ENCODE measurements around the gene COBLL1.

The COBLL1 gene

DNA sequence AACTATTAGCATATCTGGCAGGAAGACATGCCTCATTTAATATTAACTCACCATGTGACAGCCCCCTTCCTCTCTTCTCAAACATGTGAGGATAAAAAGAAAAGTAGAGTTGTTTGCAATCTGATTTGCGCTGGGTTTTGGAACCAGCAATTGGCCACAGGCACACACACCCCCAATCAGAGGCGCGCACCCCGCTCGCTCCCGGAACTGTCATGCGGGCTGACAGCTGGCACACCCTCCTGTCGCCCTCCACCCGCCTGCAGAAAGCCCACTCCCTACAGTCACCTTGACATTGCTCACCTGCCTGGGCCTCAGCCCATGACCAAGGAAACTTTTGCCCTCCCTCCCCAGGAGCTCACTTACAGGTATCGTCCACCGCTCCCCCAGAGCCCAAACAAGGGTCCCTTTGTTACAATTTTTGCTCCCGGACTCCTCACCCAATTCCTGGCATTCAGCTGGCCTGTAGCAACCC, 1.1 kb downstream of the COBLL1 start:
- DNase-seq (ENCODE audit: extremely low read depth, low read depth), result no peak
- TF ChIP-seq, protein P1, sequence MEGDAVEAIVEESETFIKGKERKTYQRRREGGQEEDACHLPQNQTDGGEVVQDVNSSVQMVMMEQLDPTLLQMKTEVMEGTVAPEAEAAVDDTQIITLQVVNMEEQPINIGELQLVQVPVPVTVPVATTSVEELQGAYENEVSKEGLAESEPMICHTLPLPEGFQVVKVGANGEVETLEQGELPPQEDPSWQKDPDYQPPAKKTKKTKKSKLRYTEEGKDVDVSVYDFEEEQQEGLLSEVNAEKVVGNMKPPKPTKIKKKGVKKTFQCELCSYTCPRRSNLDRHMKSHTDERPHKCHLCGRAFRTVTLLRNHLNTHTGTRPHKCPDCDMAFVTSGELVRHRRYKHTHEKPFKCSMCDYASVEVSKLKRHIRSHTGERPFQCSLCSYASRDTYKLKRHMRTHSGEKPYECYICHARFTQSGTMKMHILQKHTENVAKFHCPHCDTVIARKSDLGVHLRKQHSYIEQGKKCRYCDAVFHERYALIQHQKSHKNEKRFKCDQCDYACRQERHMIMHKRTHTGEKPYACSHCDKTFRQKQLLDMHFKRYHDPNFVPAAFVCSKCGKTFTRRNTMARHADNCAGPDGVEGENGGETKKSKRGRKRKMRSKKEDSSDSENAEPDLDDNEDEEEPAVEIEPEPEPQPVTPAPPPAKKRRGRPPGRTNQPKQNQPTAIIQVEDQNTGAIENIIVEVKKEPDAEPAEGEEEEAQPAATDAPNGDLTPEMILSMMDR (IDR thresholded peaks at IDR 0.05; ENCODE audit: low read depth, low read length), result no peak

DNA sequence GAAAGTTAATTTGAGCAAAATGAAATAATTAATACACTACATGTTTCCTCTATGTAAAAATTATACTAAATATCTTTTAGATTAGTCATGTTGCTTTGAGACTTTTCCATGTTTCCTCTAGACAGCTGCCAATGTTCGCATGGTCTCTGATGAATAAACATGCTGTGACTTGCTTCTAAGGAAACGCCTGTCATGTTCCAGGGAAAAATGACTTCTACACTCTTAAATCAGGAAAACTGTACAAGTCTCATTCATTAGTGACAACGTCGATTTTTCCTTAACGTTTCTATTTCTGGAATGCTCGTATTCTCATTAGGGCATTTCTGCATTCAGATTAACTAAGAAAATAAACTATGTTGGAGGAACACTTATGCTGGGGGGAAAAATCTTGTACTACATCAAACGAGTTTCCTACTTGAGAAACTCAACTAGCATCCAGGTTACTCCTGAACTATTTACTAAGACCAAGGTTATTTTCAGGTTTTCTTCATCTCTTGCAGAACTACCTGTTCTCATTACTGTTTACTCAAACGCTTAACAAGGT, 1.6 kb downstream of the COBLL1 start:
- TF ChIP-seq, protein P1 (IDR thresholded peaks at IDR 0.05; ENCODE audit: low read depth, low read length), result no peak
- no peak for DNase-seq (ENCODE audit: extremely low read depth, low read depth)

- DNase-seq (ENCODE audit: extremely low read depth, low read depth), result no peak
- TF ChIP-seq, protein P1 (IDR thresholded peaks at IDR 0.05; ENCODE audit: low read depth, low read length), result no peak
Measured at GRCh38 chr2:164837807-164838206, 3.8 kb downstream of the COBLL1 start.

DNA sequence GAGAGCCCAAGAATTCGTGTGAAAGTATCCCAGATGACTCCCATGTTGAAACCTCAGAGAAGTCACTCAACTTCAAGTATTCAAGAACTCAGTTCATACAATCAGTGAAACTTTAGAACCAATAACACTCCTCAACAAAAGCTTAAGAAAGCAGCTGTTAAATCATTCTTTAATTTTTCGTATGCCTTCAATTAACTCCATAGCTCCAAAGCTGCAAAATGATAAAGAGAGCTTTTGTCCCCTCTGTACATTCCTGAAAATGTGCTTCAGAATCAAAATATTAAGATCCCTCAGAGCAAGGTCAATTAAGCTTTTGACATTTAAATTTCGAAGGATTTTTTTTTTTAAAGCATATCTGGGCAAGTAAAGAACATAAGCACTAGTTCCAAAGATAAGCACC, 4.7 kb downstream of the COBLL1 start:
- no peak for DNase-seq (ENCODE audit: extremely low read depth, low read depth)
- TF ChIP-seq, protein P1 (IDR thresholded peaks at IDR 0.05; ENCODE audit: low read depth, low read length), result no peak

DNA sequence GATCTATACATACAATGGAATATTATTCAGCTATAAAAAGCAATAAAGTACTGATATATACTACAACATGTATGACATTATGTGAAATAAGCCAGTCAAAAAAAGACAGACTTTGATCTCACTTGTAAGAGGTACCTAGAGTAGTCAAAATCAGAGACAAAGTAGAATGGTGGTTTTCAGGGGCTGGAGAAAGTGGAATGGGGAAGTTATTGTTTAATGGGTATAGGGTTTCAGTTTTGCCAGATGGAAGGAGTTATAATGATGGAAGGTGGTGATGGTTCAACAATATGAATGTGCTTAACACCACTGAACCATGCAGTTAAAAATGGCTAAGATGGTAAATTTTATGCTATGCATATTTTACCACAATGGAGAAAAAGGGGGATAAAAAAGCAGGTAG, 6.3 kb downstream of the COBLL1 start:
- TF ChIP-seq, protein P1 (IDR thresholded peaks at IDR 0.05; ENCODE audit: low read depth, low read length), result no peak
- no peak for DNase-seq (ENCODE audit: extremely low read depth, low read depth)

DNA sequence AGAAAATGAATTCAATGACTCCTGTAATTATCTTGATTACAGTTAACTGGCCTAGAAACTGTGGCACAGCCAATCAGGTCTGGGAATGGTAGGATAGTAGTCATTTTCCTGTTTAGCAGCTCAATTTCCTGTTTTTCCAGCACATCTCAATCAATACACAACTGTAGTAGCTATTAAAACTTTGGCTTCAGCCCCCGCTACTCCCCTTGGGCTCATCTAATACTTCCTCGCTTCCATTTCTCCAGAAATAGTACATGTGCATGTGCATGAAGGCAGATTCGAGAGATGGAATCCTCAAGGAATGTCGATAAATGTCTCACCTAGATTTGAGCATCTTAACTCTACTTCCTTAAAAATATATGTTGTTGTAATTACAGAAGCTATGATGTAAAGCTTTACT, 9.7 kb downstream of the COBLL1 start:
- TF ChIP-seq, protein P1 (IDR thresholded peaks at IDR 0.05; ENCODE audit: low read depth, low read length), result no peak
- no peak for DNase-seq (ENCODE audit: extremely low read depth, low read depth)

DNA sequence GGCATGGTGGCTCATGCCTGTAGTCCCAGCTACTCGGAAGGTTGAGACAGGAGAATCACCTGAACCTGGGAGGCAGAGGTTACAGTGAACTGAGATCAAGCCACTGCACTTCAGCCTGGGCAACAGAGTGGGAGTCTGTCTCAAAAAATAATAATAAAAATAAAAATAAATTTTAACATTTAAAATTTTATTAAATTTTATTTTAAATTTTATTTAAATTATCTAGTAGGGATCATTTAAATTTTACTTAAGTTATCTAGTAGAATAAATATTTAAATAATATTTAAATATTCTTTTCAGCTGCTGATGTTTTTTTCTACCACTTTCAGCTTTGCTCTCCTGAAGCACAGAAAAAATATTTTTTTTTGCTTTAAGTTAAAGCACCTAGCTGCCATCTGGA, 10.4 kb downstream of the COBLL1 start:
- DNase-seq (ENCODE audit: extremely low read depth, low read depth), result no peak
- TF ChIP-seq, protein P1 (IDR thresholded peaks at IDR 0.05; ENCODE audit: low read depth, low read length), result no peak

Measured in AG09319 (cell line).